Stimulated activated CD4-positive, alpha-beta T cell treated with anti-CD3 and anti-CD28 coated beads, Interleukin-4, amount 100 ng/mL, for 1 hour (primary cell): Measurements from ENCODE around the gene TMC6.

Source experiments
- DNase-seq: peaks from one replicate; pipeline ENCODE4 v3.0.0-alpha.2; 2020

TMC6 gene

DNA sequence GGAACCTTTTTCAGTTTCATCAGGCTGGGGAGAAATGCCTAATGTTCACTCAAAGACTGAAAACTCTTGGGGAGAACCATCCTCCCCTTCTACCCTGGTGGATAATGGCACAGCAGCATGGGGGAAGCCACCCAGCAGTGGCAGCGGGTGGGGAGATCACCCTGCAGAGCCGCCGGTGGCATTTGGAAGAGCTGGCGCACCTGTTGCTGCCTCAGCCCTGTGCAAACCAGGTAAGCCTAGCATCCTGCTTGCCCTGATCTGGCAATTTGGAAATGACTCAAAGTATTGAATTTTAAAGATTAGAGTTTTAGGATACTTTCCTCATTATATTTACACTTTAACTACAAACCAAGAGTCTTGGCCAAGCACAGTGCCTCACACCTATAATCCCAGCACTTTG lies 63.8 kb downstream of the TMC6 start:
- DNase-seq, result no peak

- DNase-seq, result no peak
Observed at GRCh38 chr17:78063489-78063888, 65.1 kb downstream of the TMC6 start.

DNA sequence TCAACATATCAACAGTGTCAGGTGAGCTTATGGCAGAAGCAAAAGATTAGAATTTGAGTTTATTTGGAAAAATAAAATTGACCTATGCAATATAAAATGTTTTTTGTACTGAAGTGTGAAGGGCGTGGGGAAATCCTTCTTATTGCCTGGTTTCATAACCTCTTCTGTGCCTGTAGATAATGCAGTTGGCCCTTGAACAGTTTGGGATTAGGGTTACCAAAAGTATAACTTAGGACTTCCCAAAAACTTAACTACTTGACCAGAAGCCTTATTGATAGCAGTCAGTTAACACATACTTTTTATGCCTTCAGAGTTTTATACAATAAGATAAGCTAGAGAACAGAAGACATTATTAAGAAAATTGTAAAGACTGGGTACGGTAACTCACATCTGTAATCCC lies 66.0 kb downstream of the TMC6 start:
- DNase-seq, result no peak
